ENCODE results near the gene GIT2. TPM values are rescaled to one million over a fixed set of nuclear protein-coding genes. Genes with fewer than 3 reads are reported as not detected.
A peak's percentile ranks its signal among the peaks of the same experiment; 100 is the strongest.

The GIT2 gene
- total and polyA plus RNA-seq, 8 donors: 16.5 to 38.8 (median 30.0) TPM

GRCh38 chr12:109940339-109940923 lies 55.7 kb downstream of the GIT2 start:
- ATAC-seq (no peak), FAIRE-seq (no peak), DNase-seq (no peak)
- Histone ChIP-seq H3K27me3 (no peaks in the 10 kb centered on the region), H3K4me3 (no peak overlapping the region), H3K9me3 (no peaks in the 10 kb centered on the region), H3K27ac (no peak overlapping the region), H3K36me3 (peaks cover 0 to 36% (median 15%) of the 10 kb centered on the region in 3 donors), H3K4me1 (no peaks in the 10 kb centered on the region)
- intact Hi-C loops (cut with DNase I): loop anchor here in 1 of 3 donors (10.0 kb wide), 1 partner anchor 54 kb away; the partner anchor contains the start of genes ANKRD13A and GIT2
- TF ChIP-seq, protein P1, sequence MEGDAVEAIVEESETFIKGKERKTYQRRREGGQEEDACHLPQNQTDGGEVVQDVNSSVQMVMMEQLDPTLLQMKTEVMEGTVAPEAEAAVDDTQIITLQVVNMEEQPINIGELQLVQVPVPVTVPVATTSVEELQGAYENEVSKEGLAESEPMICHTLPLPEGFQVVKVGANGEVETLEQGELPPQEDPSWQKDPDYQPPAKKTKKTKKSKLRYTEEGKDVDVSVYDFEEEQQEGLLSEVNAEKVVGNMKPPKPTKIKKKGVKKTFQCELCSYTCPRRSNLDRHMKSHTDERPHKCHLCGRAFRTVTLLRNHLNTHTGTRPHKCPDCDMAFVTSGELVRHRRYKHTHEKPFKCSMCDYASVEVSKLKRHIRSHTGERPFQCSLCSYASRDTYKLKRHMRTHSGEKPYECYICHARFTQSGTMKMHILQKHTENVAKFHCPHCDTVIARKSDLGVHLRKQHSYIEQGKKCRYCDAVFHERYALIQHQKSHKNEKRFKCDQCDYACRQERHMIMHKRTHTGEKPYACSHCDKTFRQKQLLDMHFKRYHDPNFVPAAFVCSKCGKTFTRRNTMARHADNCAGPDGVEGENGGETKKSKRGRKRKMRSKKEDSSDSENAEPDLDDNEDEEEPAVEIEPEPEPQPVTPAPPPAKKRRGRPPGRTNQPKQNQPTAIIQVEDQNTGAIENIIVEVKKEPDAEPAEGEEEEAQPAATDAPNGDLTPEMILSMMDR (IDR thresholded peaks at IDR 0.05): no peak
- WGBS, 2 donors: 97% methylated on average over 6 of the region's 6 CpGs

DNA sequence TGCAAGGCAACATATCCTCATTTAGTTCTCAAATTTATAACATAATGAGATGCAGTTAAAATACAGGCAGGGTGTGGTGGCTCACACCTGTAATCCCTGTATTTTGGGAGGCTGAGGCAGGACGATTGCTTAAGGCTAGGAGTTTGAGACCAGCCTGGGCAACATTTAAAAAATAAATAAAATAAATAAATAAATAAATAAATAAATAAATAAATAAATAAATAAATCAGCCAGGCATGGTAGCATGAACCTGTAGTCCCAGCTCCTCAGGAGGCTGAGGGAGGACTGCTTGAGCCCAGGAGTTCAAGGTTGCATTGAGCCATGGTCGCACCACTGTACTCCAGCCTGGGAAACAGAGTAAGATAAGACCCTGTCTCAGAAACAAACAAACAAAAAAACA lies 56.7 kb downstream of the GIT2 start:
- peaks cover 0 to under 1% (median 0%) of the 10 kb centered on the region in 3 donors for H3K4me1 ChIP-seq
- no peak overlapping the region for H3K27ac ChIP-seq
- peaks cover 3 to 43% (median 15%) of the 10 kb centered on the region in 3 donors for H3K36me3 ChIP-seq
- DNase-seq: no peak
- no peak for FAIRE-seq
- intact Hi-C loops (cut with DNase I): no loop called here
- H3K27me3 ChIP-seq: no peaks in the 10 kb centered on the region
- TF ChIP-seq, protein P1 (IDR thresholded peaks at IDR 0.05): no peak
- no peaks in the 10 kb centered on the region for H3K9me3 ChIP-seq
- no peak for ATAC-seq
- H3K4me3 ChIP-seq: no peak overlapping the region
- 66 to 67% methylated on average over 2 of the region's 2 CpGs for WGBS, 2 donors

- no peaks in the 10 kb centered on the region for H3K27me3 ChIP-seq
- intact Hi-C loops (cut with DNase I): no loop called here
- no peak for FAIRE-seq
- 94 to 97% methylated on average over 7 of the region's 7 CpGs for WGBS, 2 donors
- no peak for ATAC-seq
- H3K4me3 ChIP-seq: no peak overlapping the region
- TF ChIP-seq, protein P1 (IDR thresholded peaks at IDR 0.05): no peak
- DNase-seq: no peak
- H3K9me3 ChIP-seq: no peaks in the 10 kb centered on the region
- H3K36me3 ChIP-seq: peaks cover 3 to 42% (median 15%) of the 10 kb centered on the region in 3 donors
- peaks cover 0 to 3% (median 0%) of the 10 kb centered on the region in 3 donors for H3K4me1 ChIP-seq
- no peak overlapping the region for H3K27ac ChIP-seq
Observed at GRCh38 chr12:109938947-109939346, 57.2 kb downstream of the GIT2 start.

- no peak for FAIRE-seq
- Histone ChIP-seq H3K9me3 (no peaks in the 10 kb centered on the region), H3K27me3 (no peaks in the 10 kb centered on the region), H3K4me1 (peaks cover 0 to 13% (median 0%) of the 10 kb centered on the region in 3 donors), H3K36me3 (peaks cover 3 to 55% (median 15%) of the 10 kb centered on the region in 3 donors), H3K4me3 (no peak overlapping the region), H3K27ac (no peak overlapping the region)
- 91% methylated on average over 5 of the region's 5 CpGs for WGBS, 2 donors
- intact Hi-C loops (cut with DNase I): no loop called here
- TF ChIP-seq, protein P1 (IDR thresholded peaks at IDR 0.05): no peak
- no peak for ATAC-seq
- no peak for DNase-seq
Observed at GRCh38 chr12:109937371-109937770, 58.8 kb downstream of the GIT2 start.

GRCh38 chr12:109934026-109934425 lies 62.1 kb downstream of the GIT2 start:
- DNase-seq (no peak), FAIRE-seq (no peak), ATAC-seq (peak in 2 of 4 donors; percentile 47 to 60)
- Histone ChIP-seq H3K4me1 (peaks cover 9 to 27% (median 14%) of the 10 kb centered on the region in 3 donors), H3K4me3 (no peak overlapping the region), H3K27ac (no peak overlapping the region), H3K36me3 (peaks cover 3 to 63% (median 19%) of the 10 kb centered on the region in 3 donors), H3K27me3 (no peaks in the 10 kb centered on the region), H3K9me3 (no peaks in the 10 kb centered on the region)
- 62 to 64% methylated on average over 5 of the region's 5 CpGs for WGBS, 2 donors
- TF ChIP-seq, protein P1 (IDR thresholded peaks at IDR 0.05): no peak
- intact Hi-C loops (cut with DNase I): no loop called here

Measured in pancreas (tissue), 10 donors.